Measurements from ENCODE around the gene COL1A1.
A peak's percentile ranks its signal among the peaks of the same experiment; 100 is the strongest.

The COL1A1 gene

GRCh38 chr17:50199803-50200456 lies 1.5 kb downstream of the COL1A1 start:
- DNase-seq: peak; percentile 87

- DNase-seq: no peak
These were observed 2.1 kb downstream of the COL1A1 start for GRCh38 chr17:50199211-50199802.

GRCh38 chr17:50198026-50198669 lies 3.3 kb downstream of the COL1A1 start:
- DNase-seq: no peak

GRCh38 chr17:50196826-50197225 lies 4.6 kb downstream of the COL1A1 start:
- DNase-seq: no peak

- no peak for DNase-seq
These were observed 5.4 kb downstream of the COL1A1 start for GRCh38 chr17:50196036-50196435.

GRCh38 chr17:50194934-50195865 lies 6.2 kb downstream of the COL1A1 start:
- no peak for DNase-seq

GRCh38 chr17:50194140-50194933 lies 7.1 kb downstream of the COL1A1 start:
- DNase-seq: no peak

- DNase-seq: no peak
These were observed 8.7 kb downstream of the COL1A1 start for GRCh38 chr17:50192618-50193291.

- no peak for DNase-seq
These were observed 9.2 kb downstream of the COL1A1 start for GRCh38 chr17:50192144-50192617.

GRCh38 chr17:50191359-50192143 lies 9.9 kb downstream of the COL1A1 start:
- DNase-seq: no peak

GRCh38 chr17:50190603-50191358 lies 10.7 kb downstream of the COL1A1 start:
- DNase-seq: no peak

- DNase-seq: no peak
These were observed 11.2 kb downstream of the COL1A1 start for GRCh38 chr17:50190293-50190602.

- no peak for DNase-seq
These were observed 11.7 kb downstream of the COL1A1 start for GRCh38 chr17:50189550-50190292.

- no peak for DNase-seq
These were observed 12.4 kb downstream of the COL1A1 start for GRCh38 chr17:50188921-50189549.

GRCh38 chr17:50188531-50188920 lies 12.9 kb downstream of the COL1A1 start:
- DNase-seq: no peak

GRCh38 chr17:50187751-50188530 lies 13.5 kb downstream of the COL1A1 start:
- DNase-seq: no peak

GRCh38 chr17:50187394-50187725 lies 14.1 kb downstream of the COL1A1 start:
- no peak for DNase-seq

GRCh38 chr17:50186661-50187393 lies 14.6 kb downstream of the COL1A1 start:
- DNase-seq: no peak

All from NCI-H2171 (cell line).